H1 (cell line): ENCODE results near the gene GGA2. TPM values are rescaled to one million over a fixed set of nuclear protein-coding genes. Genes with fewer than 3 reads are reported as not detected.
A peak's percentile ranks its signal among the peaks of the same experiment; 100 is the strongest.

Experiments used
- FOSL1 ChIP-seq: IDR thresholded peaks from 2 replicates; pipeline ENCODE4 v1.6.1; 2011; ENCODE audit warnings: mild to moderate bottlenecking, low read depth, low read length, moderate library complexity; ENCODE audit not compliant: insufficient read depth
- polyA plus RNA-seq, 7 experiments: library from polyadenylated mRNA; depleted of rRNA in 3 of 7; stranded (reverse) in 5 of 7; unstranded in 2 of 7; fragments of >200 nt in 5 of 7; fragments of 200-250 nt in 2 of 7; gene quantifications; 1 replicate in 5 of 7; 2 replicates in 1 of 7; 4 replicates in 1 of 7; pipeline versions ENCODE4 v1.2.1 to v1.2.3, GENCODE V29; 2011 to 2013; ENCODE audit warnings: missing spikeins in 2 of 7, mixed read lengths in 2 of 7
- total RNA-seq: library from RNA; stranded (reverse); fragmentation: NEBNext Ultra II Directional; extraction: Animal tissue kit (Norgen Biotek cat#: 25700); gene quantifications from 2 replicates; pipeline ENCODE4 v1.2.1, GENCODE V29; 2021

The GGA2 gene
- total and polyA plus RNA-seq, 2 of the 8 experiments (the other 6 are each of a cell fraction or from before 2014, with no cell fraction given) = 65.8 to 114 TPM

GRCh38 chr16:23510164-23510914 lies at the start of gene GGA2 (continued):
- TF ChIP-seq FOSL1 = 0 out of 2 replicates have a peak, but pooled peaks have one; percentile 4
